CD4-positive, alpha-beta T cell treated with Interleukin-15 for 4 hours (primary cell): Measurements from ENCODE around the gene ERBB4.

ENCODE experiments used
- DNase-seq: peaks from one replicate; pipeline ENCODE4 v3.0.0-alpha.2; 2020; ENCODE audit warnings: low spot score

ERBB4 gene

DNA sequence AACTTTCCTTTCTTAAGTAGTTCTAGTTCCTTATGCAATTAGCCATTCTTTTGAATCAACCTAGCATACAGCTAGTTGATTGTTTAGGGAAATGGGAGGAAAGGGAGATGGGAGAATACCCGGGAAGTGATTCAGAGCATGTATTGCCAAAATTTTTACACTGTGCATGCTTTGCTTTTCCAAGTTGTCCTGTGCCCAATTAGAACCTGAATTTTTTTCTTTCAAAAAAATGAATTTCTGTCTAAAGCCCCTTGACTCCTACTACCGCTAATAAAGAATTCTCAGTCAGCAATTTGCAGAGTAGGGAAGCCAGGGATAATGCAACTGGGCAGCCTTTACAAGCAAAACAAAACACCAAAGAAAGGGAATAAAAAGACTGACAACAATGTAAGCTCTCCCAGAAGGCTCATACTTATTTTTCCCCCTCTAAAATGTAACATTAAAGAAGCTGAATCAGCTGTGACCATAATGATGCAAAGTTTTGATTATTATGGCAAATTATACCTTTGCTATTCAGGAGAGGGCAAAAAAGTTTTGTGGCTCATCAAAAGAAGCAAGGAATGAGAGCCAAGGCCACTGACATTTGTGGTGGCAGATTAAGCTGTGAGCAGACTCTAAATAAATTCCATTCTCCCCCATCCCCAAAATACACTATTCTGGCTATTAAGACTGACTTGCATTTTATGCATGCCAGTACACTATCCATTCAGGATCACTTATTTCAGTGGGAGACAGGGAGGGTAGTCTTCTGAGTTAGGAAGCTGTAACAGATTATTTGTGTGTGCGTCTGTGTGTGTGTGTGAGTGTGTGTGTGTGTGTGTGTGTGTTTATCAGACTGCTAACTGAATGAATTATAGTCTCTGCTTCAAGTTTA, 174.3 kb downstream of the ERBB4 start:
- no peak for DNase-seq

DNA sequence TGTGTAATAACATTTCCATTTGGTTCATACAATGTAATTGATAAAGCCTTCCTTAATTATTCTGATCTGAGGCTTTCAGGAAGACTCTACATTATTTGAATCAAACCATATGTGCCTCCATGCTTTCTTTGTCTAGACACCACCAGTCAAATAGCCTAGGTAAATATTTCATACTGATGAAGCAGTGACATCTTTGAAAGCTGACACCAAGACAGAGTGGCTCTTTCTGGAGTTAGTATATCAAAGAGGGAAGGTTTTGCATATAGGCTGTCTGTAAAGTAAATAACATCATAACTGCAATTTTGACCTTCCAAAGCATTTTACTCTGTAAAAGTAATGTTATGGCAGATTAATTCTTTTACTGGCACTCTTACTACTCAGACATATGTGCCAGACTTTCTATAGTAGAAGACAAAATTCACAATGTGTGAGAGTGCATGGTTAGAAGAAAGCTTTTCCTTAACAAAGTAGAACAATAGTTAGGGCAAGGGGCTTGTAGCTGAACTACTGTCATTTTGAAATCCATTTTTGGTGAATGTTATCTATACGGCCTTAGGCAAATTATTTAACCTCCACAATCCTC, 177.3 kb downstream of the ERBB4 start:
- DNase-seq, result no peak

DNA sequence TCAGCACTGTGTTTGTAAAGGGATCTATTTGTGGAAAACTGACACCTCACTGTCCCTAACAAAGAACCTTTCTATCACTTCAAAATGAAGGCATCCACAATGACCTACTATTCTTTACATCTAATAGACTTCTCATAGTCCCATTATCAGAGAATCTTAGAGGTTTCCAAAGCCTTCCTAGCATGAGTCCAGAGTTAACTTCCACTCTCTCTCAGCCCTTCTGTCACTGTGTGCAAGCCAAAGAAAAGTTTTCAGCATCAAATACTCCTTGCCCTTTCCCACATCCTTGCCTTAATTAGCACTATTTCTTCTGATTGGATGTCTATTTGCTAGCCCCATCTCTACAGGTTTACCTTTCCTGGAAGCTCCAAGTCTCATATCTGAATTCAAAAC, 178.5 kb downstream of the ERBB4 start:
- no peak for DNase-seq

DNA sequence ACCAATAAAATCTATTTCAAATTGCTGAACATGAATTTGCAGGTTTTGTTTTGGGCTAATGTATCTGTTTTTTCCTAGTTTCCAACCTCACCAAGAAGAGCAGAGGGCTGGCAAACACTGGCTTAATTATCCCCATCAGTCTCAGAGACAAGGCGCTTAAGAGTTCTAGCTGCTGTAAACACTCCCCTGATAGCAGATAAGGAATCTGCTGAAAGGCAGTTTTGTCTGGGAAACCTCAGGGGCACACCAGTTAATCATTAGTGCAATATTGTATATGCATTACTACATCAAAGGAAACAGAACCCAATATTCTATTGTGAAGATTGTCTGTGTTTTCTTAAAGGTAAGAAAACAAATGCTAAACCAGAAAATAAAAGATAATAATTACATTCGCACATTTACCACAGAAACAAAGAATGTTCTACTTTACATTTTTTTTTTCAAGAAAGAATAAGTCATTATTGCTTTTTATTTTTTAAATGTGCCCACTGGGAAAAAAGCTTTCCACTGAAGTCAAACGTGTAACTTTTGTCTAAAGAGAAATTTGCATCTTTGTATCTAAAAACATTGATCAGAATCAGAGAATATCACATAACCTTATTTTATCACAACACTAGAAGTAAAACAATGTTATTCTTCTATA, 179.1 kb downstream of the ERBB4 start:
- no peak for DNase-seq

DNA sequence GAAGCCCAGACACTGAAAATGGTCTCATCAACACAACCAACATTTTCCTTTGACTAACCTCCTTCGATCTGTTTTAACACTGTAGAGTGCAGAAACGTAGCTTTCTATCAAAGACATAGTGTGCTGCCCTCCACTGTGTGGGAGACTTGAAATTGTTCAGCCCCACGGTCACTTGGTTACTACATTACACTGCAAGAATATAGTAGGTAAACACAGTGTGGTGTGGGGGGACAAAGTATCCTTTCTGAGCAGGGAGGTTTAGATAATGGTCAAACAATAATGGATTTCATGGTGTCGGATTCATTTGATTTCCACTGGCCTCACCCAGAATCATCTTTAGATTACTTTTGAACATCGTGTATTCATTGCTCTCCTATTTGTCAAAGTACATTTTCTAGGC, 181.0 kb downstream of the ERBB4 start:
- DNase-seq, result no peak

DNA sequence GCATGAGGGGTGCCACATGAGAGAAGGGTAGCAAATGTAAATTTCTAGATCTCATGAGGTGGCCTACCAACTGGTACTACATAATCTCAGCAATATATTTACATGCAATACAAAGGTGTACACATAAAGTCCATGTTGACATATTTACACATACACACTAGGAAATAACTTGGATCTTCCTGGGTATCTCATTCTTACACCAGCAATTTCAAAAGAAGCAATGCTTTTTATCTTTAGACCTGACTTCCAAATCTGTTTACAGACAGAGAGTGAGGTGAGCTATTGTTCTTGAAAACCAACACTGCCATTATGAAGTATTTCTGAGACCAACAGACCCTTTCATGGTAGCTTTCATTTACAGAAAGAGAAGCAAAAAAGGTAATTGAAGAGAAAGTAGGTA, 184.2 kb downstream of the ERBB4 start:
- no peak for DNase-seq

DNA sequence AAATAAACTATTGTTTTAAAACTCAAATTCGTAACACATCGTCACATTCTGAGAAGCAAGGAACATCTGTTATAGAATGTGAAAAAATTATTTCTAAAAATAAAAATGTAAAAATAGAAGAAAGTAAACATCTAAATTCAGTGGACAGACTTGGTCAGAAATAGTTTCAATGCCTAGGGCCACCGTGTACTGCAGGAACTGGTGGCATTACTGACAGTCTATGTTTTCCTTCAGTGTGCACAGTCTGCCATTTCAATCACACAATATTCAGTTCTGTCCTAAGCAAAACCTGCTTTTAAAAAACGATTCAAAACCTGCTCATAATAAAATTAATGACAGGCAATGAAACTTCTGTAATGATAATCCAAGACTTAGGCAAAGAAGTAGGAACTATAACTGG, 190.1 kb downstream of the ERBB4 start:
- no peak for DNase-seq

DNA sequence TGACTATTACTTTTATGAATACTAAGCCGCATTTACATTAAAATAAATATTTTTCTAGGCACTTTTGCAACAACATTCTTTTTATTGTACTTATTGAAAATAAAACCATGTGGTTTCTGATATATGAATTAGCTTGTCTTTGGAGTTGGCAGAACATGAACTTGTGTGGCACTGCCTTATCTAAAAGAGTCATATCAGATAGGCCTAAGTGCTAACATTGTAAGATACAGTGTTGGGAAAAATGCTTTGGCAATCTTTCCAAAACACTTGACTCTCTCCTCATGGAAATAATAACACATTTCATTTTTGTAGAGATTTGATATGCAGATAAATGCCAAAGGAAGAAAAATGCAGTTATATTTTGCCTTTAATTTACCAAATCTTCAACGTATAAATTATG, 191.7 kb downstream of the ERBB4 start:
- DNase-seq, result no peak

DNA sequence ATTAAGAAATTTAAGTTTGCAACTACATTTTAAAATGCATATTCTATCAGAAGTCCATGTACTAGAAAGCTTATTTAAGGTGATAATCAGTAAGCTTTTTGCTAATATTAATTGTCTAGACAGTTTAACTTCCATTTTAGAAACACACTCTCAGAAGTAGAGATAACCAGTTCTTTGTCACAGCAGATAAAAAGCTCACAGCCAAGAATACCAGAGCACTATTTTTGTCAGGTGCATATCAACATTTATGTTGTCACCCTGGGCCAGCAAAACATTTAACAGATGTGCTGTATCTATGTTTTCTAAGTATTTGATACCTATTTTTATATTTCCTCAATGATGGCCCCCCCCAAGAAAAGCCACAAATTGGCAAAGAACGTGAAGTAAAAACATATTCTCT, 192.6 kb downstream of the ERBB4 start:
- DNase-seq, result no peak

DNA sequence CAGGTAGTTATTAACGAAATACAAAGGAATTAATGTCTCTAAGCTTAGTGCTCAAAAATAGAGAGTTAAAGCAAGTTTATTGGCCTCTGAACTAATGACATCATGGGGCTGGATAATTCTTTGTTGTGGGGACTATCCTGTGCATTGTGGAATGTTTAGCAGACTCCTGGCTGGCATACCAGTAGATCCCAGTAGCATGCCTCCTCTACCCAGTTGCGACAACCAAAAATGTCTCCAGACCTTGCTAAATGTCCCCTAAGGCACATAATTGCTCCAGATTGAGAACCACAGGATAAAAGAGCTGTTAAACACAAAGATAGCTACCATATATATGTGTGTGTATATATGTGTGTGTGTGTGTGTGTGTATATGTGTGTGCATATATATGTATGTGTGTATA, 194.5 kb downstream of the ERBB4 start:
- no peak for DNase-seq

DNA sequence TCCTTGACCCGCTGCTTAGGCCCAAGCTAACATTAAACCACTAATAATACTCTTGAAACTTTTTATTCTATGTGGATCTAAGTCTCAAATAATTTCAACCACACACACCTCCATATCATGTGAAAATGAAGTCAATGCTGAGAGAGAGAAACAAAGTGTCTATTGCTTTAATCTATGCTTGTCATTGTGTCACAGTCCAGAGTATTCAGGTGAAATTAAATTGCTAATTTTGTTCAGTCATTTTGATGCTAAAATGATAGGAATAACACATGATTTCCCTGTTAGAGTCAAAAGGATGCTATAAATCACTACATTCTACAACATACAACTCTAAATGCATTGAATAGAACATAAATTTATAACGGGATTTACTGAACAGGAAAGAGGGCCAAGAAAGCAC, 195.4 kb downstream of the ERBB4 start:
- no peak for DNase-seq

DNA sequence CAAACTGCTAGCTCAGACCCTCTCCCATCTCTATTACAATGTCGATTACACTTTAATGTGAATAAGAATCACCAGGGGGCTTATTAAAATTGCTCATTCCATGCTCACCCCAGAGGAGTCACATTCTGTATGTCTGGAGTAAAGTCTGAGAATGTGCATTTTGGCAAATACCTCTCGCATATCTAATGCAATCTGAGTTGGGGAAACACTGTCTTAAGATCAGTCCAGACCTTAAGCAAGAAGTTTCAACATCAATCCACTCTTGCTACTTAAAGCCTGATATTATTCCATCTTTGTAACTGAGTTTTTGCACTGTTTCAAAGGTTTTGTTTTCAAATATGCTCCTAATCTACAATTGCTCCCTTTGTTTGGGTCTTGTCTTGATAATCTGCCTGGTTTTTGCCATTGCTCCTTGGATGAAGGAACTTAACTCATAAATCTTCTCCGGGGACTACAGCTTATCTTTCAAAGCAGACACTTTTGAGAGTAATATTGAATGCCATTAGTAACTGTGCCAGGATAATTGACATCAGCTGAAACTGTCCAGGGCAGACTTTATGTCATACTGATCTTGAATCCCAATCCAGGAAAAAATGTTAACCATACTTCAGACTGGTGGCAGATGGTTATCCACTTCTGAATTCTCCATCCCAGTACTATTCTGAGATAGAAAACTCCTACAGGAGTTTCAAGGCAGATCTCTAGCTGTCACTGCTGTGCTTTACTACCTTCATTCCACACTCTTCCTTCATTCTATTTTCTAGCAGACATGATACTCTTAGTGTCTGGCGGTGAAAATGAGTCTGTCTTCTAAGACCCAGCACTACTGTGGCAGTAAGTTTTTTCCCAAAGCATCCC, 200.9 kb downstream of the ERBB4 start:
- DNase-seq, result no peak

DNA sequence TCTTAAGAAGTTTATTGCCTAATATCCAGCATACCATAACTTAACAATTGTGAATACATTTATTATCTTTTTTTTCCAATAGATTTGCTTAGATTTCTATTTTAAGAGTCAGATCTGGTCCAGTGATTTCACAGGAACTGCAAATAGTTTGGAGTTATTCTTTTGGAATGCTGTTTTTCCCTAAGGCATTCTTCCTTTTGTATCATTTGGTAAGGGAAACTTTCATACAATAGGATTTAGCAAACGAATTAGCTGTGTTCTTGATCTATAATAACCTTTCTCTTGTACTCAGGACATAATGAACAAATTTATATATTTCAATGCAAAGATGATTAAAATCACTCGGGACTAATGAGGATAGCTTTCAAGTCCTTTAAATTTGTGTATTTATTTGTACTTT, 201.6 kb downstream of the ERBB4 start:
- DNase-seq, result no peak

DNA sequence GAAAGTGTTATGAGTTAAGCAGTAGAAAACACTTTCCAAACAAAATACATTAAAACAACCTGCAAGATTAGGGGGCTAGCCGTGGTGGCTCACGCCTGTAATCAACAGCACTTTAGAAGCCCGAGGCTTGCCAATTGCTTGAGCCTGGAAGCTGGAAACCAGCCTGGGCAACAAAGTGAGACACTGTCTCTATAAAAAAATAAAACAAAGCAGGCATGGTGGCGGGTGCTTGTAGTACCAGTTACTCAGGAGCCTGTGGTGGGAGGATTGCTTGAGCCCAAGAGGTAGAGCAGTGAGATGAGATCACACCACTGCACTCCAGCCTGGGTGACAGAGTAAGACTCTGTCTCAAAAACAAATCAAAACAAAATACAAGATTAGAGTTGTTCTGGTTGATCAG, 208.3 kb downstream of the ERBB4 start:
- no peak for DNase-seq

DNA sequence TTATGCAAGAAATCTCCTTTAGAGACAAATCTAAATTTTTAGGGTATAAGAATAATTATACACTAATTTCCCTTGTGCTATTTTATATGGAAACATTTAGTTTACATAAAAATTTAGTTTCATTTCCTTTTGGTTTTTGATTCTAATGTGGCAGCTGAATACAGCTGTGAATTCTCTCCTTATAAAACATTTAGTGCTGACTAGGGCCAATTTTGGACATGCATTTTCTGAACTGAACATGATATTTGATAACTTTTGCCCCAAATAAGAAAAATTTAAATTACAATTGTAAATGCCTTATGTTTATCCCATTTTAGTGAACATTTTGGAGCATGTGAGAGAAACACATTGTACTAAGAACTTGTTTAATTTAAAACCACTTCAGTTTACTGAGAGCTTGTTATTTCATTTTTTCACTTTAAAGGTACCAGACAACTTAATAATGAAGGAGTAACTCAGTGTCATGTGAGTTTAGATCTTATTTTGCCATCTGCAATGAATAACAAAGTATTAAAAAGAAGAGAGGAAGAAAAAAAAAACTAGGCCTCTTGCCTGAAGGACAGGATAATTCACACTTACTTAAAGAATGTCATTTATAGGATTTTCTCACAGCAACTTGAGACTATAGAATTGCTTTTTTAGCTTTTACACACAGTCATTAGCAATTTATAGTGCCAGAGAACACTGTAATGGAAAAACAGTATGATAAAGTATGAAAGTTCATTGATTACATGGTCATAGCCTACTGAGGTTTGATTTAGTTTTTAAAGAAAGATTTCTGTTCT, 209.7 kb downstream of the ERBB4 start:
- DNase-seq, result no peak

DNA sequence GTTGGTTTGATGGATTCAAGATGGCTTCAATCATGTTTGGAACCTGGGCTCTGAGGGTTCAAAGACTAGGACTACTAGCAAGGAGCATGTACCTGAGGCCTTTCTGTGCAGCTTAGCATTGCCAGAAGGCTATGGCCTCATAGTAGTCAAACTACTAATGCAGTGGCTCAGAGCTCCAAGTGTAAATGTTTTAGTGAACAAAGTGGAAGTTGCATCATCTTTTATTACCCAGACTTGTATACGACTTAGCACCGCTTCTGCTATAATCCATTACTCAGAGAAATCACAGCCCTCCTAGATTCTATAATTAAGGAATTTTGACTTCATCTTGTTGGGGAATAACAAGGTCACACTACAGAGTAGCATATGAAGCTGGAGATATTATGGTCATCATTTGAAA, 210.5 kb downstream of the ERBB4 start:
- DNase-seq, result no peak

DNA sequence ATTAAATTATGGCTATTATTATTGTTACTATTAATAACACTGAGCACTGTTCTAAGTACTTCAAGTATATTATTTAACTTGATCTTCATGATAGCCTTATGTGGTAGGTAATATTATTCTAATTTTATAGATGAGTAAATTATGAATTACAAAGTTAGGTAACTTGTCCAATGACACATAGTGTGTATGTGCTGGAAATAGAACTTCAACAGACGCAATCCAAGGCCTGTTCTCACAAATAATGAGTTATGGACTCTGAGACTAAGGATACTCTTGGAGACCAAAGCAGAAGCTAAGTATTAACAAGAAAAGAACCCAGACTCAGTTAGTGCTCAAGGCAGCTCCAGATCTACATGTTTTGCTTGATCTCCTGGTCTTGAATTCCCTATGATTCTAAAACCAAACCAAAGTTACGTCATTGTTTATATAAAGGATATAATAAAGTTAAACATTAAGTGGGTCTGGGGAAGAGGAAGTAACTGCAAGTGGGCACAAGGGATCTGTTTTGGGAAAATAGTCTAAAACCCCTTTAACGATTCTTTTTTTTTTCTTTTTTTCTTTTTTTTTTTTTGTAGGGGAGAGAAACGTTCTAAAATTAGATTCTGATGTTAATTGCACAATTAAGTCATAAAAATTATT, 211.3 kb downstream of the ERBB4 start:
- no peak for DNase-seq

DNA sequence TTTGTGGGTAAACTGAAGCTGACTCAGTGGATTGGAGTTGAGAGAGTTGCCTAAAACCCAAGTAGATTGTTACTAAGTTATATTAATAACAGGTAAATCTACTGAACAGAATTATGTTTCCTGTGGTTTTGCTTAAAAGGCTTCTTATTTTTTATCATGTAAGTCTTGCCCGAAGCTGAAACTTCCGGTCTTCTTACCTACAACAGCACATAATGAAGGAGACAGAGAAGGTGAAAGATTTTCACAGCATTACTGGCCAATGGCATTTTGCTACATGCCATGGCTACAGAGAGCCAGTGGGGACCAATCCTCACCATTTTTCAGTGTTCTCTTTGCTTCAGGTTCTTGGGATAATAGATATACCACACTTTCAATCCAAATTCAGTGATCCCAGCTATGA, 220.0 kb downstream of the ERBB4 start:
- no peak for DNase-seq

DNA sequence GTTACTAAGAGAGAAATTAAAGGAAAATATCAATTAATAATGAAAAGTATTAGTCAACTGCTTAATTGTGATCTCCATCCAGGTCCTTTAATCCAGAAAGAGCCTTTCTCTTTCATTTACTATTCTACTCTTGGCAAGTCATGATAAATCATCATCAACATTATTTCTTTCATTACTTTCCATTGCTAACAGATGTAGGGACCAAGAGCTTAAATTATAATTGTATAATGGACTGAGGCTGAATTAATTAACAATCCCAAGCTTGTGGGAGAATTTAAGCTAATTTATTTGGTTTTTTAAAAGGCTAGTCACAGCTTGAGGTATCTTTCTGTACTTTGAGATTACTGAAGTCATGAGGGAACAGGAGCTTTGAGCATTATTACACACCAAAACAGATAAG, 223.9 kb downstream of the ERBB4 start:
- no peak for DNase-seq

DNA sequence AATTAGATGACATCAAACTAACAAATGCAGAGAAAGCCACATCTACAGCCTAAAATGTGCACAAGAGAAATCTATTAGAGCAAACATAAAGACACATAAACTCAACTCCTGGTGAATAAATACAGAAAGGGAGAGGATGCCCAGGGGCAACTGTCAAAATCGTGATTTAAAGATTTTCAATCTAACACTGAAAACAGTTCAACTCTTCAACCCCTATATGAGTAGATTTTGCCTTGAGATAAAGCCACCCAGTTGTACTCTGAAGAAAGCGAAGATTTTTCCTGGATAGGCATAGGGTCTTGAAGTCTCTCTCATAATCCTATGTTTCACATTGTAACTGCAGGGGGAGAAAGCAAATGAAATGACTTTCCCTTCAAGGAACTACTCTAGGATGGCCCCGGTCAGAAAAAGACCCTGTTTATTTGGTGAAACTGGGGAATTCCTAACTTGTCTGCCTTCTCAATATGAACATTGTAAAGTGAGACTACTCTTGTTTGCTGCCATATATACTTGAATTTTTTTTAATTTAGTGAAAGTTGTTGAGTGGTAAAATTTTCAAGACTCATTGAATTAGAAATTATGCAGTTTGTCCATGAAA, 226.7 kb downstream of the ERBB4 start:
- no peak for DNase-seq

DNA sequence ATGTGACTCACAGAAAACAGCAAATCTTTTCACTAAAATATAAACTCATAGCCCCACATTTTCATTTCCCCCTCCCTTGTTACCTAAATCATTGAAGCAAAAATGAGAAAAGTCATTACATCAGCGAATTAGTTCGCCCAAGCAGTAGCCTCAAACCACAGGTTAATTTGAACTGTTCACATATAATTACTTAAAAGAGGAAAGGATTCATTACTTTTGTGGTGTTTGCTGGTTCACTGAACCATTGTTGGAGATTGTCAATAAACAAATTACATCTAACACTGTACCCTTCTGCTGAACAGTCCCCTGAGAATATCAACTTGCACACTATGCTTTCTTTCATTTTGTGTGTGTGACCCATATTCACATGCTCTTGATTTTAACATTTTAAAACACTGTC, 238.7 kb downstream of the ERBB4 start:
- DNase-seq, result no peak
